Measurements from ENCODE around the gene PLEKHJ1.

The PLEKHJ1 gene

DNA sequence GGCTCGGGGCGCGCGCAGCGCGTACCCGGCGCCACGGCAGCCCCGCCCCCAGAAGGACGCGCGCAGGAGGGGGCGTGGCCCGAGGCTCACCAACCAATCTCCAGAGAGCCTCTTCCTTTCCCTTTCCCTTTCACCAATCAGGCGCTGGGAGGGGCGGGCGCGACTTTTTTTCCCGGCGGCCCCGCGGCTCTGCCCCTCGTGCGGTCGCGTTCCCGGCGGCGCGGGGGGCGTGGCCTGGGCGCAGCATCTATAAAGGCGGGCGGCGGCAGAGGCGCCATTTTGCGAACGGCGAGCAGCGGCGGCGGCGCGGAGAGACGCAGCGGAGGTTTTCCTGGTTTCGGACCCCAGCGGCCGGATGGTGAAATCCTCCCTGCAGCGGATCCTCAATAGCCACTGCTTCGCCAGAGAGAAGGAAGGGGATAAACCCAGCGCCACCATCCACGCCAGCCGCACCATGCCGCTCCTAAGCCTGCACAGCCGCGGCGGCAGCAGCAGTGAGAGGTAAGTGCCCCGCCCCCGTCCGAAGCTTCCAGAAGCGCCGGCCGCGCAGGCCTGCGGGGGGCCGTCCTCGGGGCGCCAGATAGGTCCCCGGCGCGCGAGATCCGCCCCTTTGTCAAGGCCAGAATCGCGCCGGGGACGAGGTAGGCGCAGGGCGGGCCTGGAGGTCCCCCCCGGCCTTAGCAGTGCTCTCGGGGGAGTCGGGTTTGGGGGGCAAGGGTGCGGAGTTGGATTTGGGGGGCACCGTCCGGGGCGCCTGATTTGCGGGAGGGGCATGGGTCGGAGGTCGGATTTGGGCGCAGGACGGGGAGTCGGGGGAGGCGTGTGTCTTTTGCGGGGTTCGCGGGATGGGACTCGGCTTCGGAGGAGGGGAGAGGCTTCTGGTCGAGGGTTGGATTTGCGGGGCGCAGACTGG is 33.4 kb upstream of the PLEKHJ1 start:
- DNase-seq (ENCODE audit: low read depth): peak; percentile 95

DNA sequence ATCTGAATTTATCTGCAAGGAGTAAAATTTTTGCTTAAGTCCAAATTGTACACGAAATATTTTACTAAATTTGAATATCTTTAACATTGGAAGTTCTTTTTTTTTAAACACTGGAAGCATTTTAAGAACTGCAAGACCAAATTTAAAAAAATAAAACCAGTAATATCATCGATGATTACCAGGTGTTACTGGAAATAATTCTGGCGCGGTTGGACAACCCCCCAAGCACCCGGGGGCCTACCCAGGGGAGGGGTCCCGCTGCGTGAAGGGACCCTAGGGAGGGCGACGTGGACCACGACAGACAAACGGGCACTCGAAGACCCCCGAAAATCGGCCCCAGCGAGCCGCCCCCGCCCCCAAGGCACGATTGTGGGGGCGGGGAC is 32.7 kb upstream of the PLEKHJ1 start:
- DNase-seq (ENCODE audit: low read depth): no peak

DNA sequence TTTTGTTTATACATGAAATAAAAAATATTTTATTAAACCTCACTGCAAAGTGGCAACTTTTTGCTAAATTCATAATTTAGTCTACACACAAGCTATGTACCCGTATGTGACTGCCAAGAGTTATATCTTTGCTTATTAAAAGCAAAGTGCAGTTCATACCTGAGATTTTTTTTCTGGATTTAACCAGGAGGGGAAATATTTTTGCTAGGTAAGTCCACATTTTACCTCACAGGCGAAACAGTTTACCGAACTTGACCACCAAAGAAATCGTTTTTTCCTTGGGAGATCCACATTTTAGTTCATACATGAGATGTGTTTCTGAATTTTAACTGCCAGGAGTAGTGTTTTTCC is 32.3 kb upstream of the PLEKHJ1 start:
- no peak for DNase-seq (ENCODE audit: low read depth)

DNA sequence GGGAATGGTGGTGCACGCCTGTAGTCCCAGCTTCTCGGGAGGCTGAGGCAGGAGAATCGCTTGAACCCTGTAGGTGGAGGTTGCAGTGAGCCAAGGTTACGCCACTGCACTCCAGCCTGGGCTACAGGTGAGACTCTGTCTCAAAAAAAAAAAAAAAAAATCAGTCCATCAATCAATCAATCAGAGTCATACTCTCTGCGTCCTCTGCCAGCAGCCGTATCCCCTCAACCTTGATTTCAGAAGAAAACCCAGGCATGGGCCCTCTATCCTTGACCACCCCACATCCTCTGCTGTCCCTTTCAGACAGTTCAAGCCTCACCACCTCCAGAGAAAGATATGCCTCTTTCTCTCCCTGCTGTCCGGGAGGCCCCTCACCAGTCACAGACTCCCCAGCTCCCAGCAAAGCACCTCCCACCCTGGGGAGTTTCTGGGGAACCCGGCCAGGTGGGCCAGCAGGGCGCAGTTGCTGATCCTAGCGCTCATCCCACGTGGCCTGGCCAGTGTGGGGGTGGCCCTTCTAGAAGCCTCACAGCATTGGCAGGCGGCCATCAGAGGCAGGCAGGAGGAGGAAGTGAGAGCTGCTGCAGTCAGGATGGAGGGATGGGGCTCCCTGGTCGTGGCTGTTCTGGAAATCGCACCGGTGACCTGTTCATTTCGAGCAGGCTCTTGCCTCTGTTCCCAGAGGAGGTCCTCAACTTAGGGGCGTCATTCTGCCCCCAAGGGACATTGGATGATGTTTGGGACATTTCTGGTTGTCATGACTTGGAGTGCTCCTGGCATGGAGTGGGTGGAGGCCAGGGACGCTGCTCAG is 30.3 kb upstream of the PLEKHJ1 start:
- DNase-seq (ENCODE audit: low read depth): peak; percentile 84

DNA sequence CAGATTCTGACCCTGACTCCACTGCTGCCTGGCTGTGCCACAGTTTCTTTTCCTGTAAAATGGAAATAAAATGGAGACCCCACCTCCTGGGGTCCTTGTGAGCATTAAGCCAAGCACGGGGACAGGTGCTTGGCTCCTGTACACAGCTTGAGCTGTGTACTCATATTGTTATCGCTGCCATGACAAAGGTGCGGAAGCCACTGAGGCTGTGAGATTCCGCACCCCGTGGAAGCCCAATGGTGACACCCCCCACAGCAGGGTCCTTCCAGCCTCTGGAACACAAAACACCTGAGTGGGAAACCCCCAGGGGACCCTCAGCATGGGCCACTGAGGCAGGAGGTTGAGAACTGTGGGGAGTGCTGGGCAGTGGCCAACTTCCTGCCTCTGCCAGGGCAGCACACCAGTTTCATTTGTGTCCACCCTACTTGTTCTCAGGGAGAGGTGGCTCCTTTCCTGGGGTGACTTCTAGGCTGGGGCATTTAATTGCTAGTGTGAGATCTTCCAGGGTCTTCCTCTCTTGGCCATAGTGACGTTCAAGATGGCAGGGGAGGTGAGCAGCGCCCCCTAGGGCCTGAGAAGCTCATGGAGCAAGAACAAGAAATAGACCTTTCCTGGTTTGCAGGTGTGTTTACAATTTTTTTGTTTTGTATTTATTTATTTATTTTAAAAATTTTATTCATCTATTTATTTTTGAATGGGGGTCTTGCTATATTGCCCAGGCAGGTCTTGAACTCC is 25.5 kb upstream of the PLEKHJ1 start:
- no peak for DNase-seq (ENCODE audit: low read depth)

DNA sequence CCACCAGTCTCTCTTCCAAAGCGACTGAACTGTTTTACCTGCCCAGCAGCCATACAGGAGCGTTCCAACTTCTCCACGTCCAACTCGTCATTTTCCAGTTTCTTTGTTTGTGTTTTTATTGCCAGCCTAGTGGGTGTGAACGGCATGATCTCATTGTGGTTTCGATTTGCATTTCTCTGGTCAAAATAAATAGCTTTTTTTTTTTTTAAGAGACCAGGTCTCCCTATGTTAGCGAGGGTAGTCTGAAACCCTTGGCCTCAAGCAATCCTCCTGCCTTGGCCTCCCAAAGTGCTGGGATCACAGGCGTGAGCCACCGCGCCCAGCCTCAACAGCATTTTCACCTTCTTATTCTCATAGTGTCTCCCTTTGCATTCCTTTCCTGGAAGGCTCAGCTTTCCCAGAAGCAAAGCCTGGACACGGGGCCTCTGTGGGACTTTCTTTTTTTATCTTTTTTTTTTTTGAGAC is 24.2 kb upstream of the PLEKHJ1 start:
- DNase-seq (ENCODE audit: low read depth): no peak

DNA sequence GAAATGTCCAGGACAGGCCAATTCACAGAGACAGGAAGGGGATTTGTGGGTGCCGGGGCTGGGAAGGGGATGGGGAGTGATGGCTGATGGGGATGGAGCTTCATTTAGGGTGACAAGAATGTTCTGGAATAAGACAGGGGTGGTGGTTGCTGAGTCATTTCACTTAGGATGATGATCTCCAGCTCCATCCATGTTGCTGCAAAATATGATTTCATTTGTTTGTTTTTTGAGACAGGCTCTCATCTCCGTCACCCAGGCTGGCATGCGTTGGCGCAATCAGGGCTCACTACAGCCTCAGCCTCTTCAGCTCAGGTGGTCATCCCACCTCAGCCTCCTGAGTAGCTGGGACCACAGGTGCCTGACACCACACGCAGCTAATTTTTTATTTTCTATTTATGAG is 23.2 kb upstream of the PLEKHJ1 start:
- no peak for DNase-seq (ENCODE audit: low read depth)

DNA sequence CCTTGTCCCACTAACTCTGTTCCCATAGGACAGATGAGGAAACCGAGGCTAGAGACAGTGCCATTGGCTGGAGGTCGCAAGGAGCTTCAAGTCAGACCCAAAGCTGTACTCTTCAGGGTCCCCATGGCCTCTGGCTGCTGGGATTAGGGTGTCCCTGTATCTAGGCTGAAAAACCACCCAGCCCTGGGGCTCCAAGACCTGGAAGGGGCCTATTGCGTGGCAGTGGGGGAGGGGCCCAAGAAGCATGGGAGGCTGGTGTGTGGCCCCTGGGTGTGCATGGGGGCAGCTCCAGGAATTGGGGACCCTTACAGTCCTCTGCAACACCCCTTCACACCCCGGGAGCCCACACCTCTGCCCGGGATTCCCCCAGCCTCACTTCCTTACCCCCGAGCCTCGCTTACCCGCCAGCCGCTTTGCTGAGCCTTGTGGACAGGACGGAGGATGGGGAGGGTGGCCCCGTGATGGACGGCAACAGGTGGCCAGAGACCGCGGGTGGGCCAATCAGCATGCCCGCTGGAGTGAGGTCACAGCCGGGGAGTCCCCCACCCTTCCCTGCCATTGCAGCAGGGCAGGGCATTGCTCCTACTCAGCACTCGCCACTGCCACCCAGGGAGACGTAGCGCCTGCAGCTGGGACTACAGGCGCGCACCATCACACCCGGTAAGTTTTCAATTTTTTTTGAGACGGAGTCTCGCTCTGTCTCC is 20.0 kb upstream of the PLEKHJ1 start, which contains the start of gene JSRP1:
JSRP1 (minus strand) TSS at position 436 of the 704 bp plus-strand sequence. CDS start 1,103 bp downstream, outside the sequence.
- DNase-seq (ENCODE audit: low read depth): no peak

DNA sequence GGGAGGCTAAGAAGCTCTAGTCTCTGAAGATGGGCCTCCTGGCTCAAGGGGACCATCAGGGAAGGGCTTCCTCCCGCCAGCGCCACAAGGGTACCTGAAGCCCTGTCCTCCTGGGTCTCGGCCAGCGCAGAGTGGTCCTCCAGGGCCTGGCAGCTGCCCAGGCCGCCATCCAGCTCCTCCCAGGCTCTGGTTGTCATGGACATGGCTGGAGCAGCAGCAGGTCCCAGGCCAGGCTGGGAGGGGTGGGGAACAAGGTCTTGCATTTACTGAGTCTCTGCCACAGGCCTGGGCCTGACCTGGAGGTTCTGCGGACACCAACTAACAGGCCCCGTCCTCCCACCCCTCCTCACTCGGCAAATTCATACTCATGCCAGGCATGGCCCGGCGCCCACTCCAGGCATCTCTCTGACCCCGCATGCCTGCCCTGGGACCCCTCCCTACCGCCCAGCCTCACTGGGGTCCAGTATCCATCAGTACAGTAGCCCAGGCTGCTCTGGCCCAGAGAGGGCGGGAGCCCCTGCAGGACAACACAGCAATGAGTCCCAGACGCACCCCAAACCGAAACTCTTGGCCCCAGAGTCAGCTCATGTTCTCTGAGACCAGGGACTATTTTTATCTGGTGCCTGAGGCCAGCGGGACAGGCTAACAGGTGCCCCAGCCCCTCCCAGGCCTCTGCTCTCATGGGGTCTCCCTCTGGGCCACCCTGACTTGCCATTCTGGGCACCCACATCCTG is 19.1 kb upstream of the PLEKHJ1 start:
- no peak for DNase-seq (ENCODE audit: low read depth)

DNA sequence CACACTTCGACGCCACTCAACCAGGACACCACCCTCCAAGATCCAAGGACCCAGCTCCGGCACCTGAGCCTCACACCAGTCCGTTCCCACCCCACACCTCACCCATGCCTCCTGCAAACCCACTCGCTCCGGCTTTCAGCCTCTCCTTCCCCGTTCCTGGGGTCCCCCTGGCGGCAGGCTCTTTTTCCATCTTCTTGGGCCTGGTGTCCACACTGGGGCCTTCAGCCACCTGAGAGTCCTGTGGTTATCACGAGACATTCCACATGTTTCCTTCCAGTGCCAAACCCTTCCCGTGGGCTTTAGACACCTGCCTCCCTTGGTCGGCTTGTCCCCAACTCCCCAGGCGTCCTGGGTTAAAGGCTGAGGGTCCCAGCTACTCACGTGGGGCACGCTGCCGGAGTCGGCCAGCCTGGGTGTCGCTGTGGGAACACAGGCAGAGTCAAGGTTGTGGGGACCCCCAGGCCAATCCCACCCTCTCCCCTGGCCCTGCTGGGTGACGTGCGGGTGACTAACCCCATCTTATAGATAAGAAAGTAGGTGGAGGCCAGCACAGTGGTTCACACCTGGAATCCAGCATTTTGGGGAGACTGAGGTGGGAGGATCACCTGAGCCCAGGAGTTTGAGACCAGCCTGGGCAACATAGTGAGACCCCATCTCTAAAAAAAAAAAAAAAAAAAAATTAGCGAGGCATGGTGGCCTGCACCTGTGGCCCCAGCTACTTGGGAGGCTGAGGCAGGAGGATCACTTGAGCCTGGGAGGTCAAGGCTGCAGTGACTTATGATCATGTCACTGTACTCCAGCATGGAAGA is 18.1 kb upstream of the PLEKHJ1 start:
- no peak for DNase-seq (ENCODE audit: low read depth)

DNA sequence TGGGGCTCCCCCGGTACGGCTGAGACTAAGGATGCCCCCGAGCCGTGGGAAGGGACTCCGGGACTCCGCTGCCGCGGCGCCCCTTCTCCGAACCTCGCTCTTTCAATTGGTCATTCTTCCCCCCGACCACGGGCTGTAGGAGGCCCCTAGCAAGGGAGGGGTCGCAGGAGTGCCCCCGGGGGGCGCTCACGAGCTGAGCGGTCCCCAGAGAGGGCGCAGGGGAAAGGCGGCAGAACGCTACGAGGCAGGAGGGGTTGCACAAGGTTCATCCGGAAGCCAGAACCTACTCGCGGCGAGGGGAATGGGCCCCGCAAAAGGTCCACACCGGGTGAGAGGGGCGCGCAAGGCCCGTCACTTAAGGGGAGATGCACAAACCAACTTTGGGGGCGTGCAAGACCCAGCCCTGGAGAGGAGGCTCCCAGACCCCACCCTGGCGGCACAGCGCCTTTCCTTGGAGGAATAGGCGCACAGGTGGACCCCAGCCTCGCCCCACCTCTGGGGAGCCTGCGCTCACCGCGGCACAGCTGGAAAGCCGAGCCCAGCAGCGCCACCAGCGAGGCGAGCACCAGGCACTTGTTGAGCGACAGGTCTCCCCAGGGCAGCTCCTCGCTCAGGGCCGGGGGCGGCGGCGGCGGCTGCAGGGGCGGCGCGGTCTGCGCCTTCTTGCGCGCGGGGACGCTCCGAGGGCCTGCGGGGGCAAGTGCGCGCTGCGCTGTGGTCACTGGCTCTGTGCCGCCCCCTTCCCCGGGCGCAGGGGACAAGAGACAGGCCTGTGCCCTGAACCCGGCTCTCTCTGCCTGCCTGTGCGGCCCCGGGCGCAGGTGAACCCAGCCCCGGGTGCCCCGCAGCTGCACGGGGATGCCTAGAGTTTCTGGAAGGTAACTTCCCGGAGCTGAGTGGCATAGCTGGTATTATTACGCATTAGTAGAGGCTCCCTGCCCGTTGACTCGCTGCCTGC is 17.3 kb upstream of the PLEKHJ1 start:
- DNase-seq (ENCODE audit: low read depth): no peak

DNA sequence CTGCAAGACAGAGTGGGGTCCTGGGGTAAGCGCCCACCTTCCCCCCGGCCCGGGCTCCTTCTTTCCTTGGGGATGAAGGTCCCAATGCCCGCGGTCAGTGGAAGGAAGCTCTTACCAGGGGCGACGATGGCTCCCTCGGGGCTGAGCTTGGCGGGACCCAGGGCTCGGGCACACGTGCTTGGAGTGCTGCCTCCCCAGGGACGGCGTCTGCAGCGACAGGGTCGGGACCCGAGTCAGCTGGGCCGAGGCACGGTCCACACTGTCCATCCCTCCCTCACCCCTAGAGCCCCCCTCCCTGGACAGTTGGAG is 16.6 kb upstream of the PLEKHJ1 start:
- DNase-seq (ENCODE audit: low read depth): no peak

DNA sequence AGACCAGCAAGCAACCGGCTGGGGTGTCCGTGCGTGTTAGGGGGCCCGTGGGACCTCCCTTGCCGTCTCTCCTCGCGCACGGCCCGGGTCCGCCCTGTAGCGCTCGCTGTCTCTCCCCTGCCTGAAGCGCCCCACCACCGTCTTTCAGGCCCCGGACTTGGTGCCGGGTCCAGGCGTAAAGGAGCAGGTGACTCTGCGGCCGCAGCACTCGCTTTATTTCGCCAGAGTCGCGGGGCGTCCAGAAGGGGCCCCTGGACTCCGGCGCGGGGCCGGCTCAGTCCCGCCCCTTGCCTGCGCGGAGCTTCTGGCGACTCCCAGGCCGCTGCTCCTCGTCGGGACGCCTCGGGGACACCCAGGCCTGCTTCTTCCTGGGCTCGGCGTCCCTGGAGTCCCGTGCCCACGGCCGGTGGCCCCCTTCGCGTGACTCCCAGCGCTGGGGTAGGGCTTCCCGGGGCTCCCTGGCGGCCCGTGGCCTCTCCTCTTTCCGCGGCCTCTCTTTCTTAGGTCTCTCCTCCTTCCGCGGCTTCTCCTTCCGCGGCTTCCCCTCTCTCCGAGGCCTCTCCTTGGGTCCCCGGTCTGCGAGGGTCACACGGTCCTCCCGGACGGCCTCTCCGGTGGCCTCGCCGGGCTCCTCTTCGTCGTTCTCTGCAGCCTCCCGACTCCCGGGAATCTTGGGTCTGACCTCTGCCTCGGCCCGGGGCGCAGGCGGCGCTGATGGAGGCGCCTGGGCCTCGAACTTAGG is 16.1 kb upstream of the PLEKHJ1 start:
- no peak for DNase-seq (ENCODE audit: low read depth)

DNA sequence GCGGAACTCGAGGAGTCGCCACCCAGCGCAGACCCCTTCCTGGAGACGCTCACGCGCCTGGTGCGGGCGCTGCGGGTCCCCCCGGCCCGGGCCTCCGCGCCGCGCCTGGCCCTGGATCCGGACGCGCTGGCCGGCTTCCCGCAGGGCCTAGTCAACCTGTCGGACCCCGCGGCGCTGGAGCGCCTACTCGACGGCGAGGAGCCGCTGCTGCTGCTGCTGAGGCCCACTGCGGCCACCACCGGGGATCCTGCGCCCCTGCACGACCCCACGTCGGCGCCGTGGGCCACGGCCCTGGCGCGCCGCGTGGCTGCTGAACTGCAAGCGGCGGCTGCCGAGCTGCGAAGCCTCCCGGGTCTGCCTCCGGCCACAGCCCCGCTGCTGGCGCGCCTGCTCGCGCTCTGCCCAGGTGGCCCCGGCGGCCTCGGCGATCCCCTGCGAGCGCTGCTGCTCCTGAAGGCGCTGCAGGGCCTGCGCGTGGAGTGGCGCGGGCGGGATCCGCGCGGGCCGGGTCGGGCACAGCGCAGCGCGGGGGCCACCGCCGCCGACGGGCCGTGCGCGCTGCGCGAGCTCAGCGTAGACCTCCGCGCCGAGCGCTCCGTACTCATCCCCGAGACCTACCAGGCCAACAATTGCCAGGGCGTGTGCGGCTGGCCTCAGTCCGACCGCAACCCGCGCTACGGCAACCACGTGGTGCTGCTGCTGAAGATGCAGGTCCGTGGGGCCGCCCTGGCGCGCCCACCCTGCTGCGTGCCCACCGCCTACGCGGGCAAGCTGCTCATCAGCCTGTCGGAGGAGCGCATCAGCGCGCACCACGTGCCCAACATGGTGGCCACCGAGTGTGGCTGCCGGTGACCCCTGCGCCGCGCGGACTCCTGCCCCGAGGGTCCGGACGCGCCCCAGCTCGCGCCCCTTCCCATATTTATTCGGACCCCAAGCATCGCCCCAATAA is 15.3 kb upstream of the PLEKHJ1 start:
- no peak for DNase-seq (ENCODE audit: low read depth)

DNA sequence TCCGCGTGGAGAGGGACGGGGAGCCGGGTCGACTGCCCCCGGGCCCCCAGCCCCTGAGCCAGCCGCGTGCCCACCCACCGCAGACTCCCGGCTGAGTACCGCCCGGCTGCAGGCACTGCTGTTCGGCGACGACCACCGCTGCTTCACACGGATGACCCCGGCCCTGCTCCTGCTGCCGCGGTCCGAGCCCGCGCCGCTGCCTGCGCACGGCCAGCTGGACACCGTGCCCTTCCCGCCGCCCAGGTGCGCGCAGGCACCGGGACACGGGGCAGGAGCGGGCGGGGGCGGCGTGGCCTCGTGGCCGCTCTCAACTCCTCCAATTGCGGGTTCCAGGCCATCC is 14.6 kb upstream of the PLEKHJ1 start:
- no peak for DNase-seq (ENCODE audit: low read depth)

DNA sequence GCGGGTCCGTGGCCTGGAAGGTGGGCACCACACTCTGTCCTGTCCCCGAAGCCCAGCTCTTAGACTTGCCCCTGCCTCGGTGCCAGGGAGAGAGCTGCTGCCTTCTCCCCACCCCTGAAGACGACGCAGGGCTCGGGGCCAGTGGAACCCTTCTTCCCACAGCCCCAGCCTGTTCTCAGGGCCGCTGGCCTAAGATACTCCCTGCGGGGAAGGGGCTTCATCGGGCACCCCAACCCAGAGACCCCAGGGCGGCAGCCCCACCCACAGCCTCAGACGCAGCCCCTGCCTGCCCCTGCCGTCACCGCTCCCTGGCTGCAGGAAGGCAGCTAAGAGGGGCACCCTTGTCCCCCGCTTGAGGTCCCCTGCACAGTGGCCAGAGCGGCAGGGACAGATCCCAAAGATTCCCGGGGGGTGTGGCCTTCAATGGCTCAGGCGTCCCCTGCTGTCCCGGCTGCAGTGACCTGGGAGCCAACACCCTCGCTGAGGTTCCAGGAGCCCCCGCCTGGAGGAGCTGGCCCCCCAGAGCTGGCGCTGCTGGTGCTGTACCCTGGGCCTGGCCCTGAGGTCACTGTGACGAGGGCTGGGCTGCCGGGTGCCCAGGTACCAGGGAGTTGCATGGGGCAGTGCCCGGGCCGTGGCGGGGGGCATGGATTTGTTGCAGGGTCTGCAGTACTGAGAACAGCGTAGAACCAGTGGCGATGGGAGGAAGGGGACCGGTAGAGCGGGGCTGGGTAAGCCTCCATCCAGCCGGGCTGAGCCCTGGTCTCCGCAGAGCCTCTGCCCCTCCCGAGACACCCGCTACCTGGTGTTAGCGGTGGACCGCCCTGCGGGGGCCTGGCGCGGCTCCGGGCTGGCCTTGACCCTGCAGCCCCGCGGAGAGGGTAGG is 14.0 kb upstream of the PLEKHJ1 start:
- DNase-seq (ENCODE audit: low read depth): no peak
